ENCODE measurements around the gene SNX7.

SNX7 gene

GRCh38 chr1:98769162-98769561 lies 107.6 kb downstream of the SNX7 start:
- DNase-seq = no peak

- DNase-seq = no peak
Measured at GRCh38 chr1:98781906-98782305, 120.4 kb downstream of the SNX7 start.

DNA sequence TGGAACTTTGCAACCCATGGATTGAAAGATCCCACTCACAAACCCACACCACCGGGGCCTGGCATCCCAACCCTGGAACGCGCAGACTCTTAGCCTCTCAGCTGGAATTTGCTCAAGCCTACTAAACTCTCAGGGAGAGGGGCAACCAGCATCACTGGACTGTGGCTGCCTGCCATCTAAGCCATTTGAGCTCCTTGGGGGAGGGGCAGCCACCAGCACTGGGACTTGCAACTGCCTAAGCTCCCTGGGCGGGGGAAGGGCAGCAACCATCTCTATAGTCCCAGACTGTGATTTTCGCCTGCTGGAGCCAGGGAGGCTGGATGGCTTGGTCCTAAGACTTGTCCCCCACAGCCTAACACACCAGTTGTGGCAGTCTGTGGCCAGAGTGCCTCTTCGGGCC lies 122.3 kb downstream of the SNX7 start:
- no peak for DNase-seq

GRCh38 chr1:98791498-98791897 lies 130.0 kb downstream of the SNX7 start:
- no peak for DNase-seq

DNA sequence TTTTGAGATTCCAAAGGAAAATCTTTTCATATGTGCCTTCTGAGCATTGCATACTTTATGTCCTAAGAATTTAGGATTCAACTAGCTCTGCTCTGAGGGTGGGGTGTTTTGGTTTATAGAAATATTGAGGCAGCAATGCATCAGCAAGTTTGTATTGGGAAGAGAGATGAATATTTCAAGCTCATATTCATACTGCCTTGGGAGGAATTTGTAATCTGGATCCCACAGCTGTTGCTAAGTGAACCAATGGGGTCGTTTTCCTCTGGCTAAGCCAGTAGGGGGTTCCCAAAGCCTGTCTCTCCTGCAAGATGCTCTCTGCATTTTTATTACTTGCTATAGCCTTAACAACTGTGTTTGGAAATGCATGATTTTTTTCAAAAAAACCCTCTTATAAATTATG lies 130.6 kb downstream of the SNX7 start:
- no peak for DNase-seq

GRCh38 chr1:98793136-98793535 lies 131.6 kb downstream of the SNX7 start:
- no peak for DNase-seq

DNA sequence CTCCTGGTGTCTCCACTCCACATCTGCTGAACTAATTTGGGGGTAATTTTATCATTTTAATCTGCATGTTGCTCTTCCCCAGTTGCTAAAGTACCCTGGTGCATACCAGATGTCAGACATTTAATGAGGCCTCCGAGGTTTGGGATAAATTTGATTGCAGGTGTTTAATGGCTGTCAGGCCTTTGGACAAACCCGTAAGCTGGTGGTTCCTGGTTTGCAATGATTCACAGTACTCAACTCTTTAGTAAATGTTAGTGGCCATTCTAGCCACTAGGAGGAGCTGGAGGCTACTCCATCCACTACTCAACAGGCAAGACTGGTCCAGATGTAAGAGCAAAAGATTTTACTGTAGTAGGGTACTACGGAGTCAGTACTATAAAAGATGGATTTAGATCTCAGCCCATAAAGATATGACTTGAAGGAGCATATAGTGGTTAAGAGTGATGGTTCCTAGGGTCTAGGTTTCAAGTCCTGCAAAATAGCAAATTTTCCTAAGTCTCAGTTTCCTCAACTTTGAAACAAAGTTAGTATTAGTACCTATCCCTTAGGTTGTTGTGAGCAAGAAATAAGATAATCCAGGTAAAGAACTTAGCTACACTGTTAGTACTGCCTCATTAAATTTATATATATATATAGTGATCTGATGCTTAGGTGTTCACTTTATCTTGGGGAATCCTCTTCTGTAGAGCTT lies 132.8 kb downstream of the SNX7 start:
- peak; percentile 11 to 64 (median 36) for DNase-seq

DNA sequence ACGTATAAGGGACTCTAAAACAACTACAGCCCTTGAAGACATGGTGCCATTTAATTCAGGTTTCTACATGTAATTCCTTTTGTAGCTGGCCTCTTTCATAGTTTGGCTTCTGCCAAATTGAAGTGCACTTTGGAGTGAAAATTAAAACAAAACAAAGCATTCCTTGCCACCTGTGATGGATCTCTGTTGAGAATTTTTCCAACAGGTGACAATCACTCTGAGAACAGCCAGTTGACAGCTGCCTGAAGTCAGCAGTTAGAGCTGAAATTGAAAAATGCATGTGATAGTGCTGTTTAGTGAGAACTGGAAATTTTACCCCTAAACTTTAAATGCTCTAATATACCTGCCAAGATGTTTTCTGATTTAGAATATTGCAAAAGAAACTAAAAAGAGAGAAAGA lies 134.5 kb downstream of the SNX7 start:
- no peak for DNase-seq

DNA sequence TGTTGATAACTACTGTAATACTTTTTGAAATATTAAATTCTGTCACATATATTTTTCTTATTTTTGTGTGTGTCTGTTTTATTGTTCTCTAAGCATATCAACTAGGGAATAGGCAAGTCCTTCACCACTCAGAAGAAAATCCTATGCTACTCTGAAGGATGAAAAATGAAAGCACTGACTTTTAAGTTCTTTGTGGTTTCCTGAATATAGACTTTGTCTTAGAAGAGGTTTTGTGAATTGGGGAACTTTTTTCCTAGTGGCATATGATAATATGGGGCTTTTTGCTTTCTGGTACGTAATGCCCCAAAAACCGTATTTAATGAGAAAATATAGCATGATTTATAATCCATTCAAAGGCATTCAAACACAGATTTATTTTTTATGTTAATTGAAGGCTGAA lies 136.0 kb downstream of the SNX7 start:
- no peak for DNase-seq

Data from T-helper 1 cell (primary cell).